ENCODE results near the gene RABEP2. TPM values are rescaled to one million over a fixed set of nuclear protein-coding genes. Genes with fewer than 3 reads are reported as not detected.
A peak's percentile ranks its signal among the peaks of the same experiment; 100 is the strongest.
"Not testable (repeated sequence)": the region's sequence is repeated elsewhere in the genome, so short reads cannot be mapped to it uniquely, and the experiment has no call there.

The RABEP2 gene, protein sequence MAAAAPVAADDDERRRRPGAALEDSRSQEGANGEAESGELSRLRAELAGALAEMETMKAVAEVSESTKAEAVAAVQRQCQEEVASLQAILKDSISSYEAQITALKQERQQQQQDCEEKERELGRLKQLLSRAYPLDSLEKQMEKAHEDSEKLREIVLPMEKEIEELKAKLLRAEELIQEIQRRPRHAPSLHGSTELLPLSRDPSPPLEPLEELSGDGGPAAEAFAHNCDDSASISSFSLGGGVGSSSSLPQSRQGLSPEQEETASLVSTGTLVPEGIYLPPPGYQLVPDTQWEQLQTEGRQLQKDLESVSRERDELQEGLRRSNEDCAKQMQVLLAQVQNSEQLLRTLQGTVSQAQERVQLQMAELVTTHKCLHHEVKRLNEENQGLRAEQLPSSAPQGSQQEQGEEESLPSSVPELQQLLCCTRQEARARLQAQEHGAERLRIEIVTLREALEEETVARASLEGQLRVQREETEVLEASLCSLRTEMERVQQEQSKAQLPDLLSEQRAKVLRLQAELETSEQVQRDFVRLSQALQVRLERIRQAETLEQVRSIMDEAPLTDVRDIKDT
- 10 to 100 TPM; 10.3 to 13.7 TPM for total RNA-seq
- long read RNA-seq, donor 1, partial matches to known transcripts = 0 of 1 reads
- long read RNA-seq, donor 1, other reads (novel, unspliced or antisense) = 0 of 1 reads
- long read RNA-seq, donor 2, partial matches to known transcripts = 1 of 6 reads
- long read RNA-seq, donor 2, other reads (novel, unspliced or antisense) = 3 of 6 reads

GRCh38 chr16:28924762-28925385, at the start of gene RABEP2:
Gene RABEP2 (minus strand): TSS chr16:28925238. CDS start chr16:28925163, 75 bp downstream.
- intact Hi-C loops (cut with DNase I) = no loop called here

DNA sequence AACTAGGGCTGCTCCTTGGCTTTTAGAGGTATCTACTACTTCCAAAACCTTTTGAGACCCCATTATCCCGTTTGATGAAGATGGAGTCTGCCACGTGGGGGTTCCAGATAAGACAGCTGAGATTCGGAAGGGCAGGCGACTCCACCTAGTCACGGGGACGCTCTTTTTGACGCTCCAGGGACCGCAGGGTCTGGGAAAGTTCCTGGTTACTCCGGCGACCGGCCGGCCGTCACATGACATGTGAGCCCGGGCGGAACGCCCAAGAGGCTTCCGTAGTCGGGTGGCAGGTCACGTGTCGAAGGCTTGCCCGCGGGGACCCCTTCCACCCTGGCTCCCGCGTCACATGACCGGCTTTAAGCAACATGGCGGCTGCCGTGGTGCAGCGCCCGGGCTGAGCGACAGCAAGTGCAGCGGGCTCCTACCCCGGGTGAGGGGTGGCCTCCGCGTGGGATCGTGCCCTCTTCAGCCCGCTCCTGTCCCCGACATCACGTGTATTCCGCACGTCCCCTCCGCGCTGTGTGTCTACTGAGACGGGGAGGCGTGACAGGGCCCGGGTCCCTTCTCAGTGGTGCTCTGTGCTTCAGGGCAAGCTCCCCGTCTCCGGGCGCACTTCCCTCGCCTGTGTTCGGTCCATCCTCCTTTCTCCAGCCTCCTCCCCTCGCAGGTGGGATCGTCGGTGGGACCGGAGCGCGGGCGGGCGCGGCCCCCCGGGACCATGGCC, 49.6 kb upstream of the RABEP2 start, which contains the start of gene SPNS1:
Gene SPNS1 (plus strand): TSS at position 342 of the 721 bp plus-strand sequence. CDS start 374 bp downstream, at position 716.
- DNase-seq (ENCODE audit: low spot score) = peak; percentile 100
- intact Hi-C loops (cut with DNase I) = no loop called here

More at GRCh38 chr16:28924762-28925385, at the start of gene RABEP2:
- peak; percentile 98 for DNase-seq (ENCODE audit: low spot score)

DNA sequence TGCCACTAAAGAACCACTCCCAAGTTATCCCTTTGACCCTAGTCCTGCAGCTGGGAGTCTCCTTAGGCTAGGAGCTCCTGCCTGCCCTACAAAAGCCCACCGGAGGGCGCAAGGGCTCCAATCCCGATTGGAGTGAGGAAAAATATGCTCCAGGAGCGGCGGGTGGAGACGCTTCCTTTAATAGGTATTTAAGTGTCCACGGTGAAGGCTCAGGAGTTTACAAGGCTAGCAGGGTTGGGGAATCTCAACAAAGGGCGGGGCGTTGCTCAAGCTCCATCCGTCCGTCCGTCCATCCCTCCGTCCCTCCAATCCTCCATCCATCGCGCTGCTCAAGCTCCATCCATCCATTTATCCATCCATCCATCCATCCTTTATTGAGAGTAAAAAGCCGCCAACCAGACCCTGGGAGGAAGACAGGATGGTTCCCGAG, 49.0 kb upstream of the RABEP2 start:
- intact Hi-C loops (cut with DNase I) = no loop called here
- DNase-seq (ENCODE audit: low spot score) = peak; percentile 88

DNA sequence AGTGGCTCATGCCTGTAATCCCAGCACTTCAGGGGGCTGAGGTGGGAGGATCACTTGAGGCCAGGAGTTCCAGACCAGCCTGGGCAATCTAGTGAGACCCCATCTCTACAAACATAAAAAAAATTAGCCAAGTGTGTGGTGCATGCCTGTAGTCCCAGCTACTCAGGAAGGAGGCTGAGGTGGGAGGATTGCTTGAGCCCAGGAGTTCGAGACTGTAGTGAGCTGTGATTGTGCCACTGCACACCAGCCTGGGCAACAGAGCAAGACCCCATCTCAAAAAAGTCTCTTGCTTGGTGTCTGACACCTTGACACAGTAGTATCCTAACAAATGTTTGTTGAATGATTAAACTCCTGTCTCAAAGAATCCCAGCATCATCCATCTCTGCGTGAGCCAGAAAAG, 44.7 kb upstream of the RABEP2 start:
- intact Hi-C loops (cut with DNase I); DNase-seq (ENCODE audit: low spot score): not testable (repeated sequence)

DNA sequence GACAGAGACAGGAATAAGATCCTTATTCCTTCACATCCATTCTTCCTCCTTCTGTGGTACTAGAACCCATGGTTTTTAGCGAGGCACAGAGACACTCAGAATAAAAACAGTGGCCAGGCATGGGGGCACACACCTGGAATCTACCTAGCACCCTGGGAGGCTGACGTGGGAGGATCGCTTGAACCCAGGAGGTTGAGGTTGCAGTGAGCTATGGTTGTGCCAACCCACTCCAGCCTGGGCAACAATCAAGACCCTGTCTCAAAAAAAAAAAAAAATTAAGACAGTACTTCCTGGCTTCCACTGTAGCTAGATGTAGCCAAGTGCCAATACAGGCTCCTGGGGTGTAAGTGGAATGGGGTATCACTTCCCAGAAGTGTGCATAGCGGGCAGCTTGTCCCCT, 42.1 kb upstream of the RABEP2 start:
- DNase-seq (ENCODE audit: low spot score) = no peak
- intact Hi-C loops (cut with DNase I) = no loop called here

DNA sequence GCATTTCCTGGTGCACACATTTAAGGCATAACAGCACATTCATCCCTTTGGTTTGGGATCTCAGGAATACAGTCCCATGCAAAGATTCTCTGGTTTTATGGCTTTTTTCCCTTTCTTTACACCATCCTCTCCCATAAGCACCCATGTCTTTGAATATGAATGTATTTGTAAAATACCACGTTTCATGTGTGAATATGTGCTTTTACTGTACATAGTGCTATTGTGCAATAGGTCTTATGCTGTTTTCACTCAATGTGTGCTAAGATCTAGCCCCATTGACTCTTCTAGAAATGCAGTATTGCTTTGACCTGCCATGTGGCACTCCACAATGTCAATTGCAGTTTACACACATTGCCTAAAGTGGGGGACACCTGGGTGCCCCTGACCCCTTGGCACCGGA, 39.5 kb upstream of the RABEP2 start:
- DNase-seq (ENCODE audit: low spot score) = no peak
- intact Hi-C loops (cut with DNase I) = no loop called here

DNA sequence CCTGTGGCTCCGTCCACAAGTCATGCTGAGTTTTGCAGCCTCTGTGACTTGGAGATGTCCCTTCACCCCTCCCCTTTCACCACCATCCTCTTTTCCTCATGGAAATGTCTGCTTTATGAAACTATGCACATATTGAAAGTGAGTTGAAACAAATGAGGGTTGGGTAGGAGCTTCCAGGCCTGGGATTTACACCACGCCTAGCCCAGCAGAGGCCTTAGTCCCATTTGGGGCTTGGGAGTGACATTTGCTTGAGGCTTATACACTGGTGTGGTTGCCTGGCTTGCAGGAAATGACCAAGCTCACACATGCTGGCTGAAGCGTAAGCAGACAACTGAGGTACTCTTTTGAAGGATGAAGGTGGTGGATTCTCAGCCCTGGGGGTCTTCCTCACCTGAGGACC, 39.0 kb upstream of the RABEP2 start:
- no peak for DNase-seq (ENCODE audit: low spot score)
- intact Hi-C loops (cut with DNase I) = no loop called here

DNA sequence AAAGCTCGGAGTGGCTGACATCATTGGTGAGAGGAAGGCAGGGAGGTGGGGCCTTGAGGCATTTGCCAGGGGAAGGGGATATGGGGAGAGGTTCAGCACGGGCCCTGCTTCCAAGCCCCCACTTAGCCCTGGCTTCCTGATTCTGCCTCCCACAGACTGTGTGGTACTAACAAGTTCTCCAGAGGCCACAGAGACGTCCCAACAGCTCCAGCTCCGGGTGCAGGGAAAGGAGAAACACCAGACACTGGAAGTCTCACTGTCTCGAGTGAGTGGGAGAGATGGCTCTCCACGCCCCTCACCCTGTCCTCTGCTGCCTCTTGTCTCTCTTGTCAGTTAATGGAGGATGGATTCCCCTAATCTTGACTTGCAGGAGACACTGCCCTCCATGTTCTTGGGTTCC, 33.8 kb upstream of the RABEP2 start:
- no peak for DNase-seq (ENCODE audit: low spot score)
- intact Hi-C loops (cut with DNase I) = no loop called here

DNA sequence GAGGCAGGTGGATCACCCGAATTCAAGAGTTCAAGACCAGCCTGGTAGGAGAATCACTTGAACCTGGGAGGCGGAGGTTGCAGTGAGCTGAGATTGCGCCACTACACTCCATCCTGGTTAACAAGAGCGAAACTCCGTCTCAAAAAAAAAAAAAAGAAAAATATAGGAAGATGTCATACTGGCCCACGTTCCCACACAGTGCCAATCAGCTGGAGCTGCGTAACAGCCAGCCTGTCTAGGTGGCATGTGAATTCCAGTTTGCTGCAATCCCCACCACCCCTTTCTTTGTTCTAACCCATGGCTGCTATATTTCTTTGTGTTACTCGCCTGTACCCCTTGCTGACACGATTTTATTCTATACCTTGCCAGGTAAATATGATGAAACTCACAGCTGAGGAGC, 33.2 kb upstream of the RABEP2 start:
- no peak for DNase-seq (ENCODE audit: low spot score)
- intact Hi-C loops (cut with DNase I) = no loop called here

DNA sequence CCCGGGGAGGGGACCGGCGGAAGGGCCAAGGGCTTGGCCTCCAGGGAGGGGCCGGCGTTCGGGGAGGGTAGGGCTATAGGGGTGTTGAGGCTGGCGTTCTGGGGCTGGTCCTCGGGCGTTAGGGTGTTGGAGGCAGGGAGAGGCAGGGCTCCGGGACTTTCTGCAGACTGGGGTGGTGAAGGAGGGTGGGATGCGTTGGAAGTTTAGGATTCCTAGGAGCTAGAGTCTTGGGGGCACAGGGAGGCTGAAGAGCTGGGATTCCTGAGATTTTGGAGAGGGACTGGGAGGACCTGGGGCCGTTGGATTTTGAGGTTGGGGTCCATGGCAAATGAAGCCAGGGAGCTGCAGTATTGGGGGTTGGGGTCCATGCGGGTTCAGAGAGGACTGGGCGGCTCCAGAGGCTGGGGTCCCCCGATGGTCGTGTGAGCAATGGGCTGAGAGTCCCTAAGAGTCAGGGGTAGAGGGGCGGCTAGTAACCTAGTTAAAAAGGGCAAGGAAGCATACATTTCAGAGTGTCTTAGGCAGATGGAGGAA, 26.4 kb upstream of the RABEP2 start:
- intact Hi-C loops (cut with DNase I) = no loop called here
- DNase-seq (ENCODE audit: low spot score) = no peak

DNA sequence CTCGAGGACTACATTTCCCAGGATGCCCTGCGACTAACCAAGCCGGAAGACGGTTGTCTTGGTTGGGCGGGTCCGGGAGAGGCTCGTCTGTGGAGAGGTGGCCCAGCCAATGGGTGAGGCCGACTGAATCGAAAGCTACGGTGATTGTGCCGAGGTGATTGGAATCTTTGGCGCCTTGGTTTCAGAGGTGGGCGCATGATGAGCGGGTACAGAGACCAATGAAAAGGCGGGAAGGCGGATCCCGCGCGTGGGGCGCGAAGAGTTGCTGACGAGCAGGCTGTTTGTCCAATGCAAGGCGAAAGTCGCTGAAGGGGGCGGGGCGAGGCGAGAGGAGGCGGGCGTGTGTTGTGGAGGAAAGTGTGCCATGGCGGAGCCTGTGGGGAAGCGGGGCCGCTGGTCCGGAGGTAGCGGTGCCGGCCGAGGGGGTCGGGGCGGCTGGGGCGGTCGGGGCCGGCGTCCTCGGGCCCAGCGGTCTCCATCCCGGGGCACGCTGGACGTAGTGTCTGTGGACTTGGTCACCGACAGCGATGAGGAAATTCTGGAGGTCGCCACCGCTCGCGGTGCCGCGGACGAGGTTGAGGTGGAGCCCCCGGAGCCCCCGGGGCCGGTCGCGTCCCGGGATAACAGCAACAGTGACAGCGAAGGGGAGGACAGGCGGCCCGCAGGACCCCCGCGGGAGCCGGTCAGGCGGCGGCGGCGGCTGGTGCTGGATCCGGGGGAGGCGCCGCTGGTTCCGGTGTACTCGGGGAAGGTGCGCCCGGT, 25.8 kb upstream of the RABEP2 start, which contains the start of gene NFATC2IP:
Gene NFATC2IP (plus strand): TSS at position 290 of the 762 bp plus-strand sequence. CDS start 75 bp downstream, at position 365.
- peak; percentile 100 for DNase-seq (ENCODE audit: low spot score)
- intact Hi-C loops (cut with DNase I) = no loop called here

GRCh38 chr16:28946681-28947080, 21.6 kb upstream of the RABEP2 start:
- intact Hi-C loops (cut with DNase I) = no loop called here
- DNase-seq (ENCODE audit: low spot score) = no peak

GRCh38 chr16:28943281-28943680, 18.2 kb upstream of the RABEP2 start:
- no peak for DNase-seq (ENCODE audit: low spot score)
- intact Hi-C loops (cut with DNase I) = no loop called here

DNA sequence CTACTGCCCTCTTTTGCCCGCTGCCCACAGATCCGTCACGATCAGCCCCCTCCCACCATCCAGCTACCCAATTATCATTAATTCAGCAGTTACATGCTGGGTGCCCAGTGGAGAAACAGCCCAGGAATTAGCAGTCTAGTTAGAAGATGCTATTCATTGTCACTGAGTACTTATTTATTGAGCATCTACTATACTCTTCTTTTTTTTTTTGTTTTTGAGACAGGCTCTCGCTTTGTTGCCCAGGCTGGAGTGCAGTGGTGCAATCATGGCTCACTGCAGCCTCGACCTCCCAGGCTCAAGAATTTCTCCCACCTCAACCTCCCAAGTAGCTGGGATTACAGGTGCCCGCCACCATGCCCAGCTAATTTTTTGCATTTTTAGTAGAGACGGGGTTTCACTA, 14.8 kb upstream of the RABEP2 start:
- intact Hi-C loops (cut with DNase I) = not testable (repeated sequence)

GRCh38 chr16:28938721-28939120, 13.7 kb upstream of the RABEP2 start:
- DNase-seq (ENCODE audit: low spot score) = no peak
- intact Hi-C loops (cut with DNase I) = no loop called here

More for the DNA sequence above, 14.8 kb upstream of the RABEP2 start:
- not testable (repeated sequence) for DNase-seq (ENCODE audit: low spot score)

DNA sequence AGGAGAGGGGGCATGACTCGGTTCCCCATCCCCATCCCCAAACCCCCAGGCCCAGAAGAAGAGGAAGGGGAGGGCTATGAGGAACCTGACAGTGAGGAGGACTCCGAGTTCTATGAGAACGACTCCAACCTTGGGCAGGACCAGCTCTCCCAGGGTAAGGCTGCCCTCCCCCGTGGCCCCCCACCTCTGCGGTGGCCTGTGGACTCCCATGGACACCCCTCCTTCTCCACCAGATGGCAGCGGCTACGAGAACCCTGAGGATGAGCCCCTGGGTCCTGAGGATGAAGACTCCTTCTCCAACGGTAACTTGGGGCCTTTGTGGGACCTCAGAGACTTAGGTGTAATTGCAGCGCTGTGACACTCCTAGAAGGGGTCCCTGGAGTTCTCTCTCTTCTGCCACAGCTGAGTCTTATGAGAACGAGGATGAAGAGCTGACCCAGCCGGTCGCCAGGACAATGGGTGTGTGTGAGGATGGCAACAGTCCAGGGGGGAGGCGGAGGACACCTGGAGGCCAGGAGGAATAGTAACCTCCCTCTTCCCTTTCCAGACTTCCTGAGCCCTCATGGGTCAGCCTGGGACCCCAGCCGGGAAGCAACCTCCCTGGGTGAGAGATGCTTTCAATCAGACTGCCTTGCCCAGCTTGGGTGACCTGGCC, 12.3 kb upstream of the RABEP2 start:
- no peak for DNase-seq (ENCODE audit: low spot score)
- intact Hi-C loops (cut with DNase I) = no loop called here

- no peak for DNase-seq (ENCODE audit: low spot score)
- intact Hi-C loops (cut with DNase I) = no loop called here
These were observed 11.7 kb upstream of the RABEP2 start for GRCh38 chr16:28936784-28937155.
